ENCODE measurements around the gene TRIM59.

TRIM59 gene

GRCh38 chr3:160473221-160473620, 23.6 kb upstream of the TRIM59 start:
- FAIRE-seq (no peak), DNase-seq (ENCODE audit: insufficient read length, low spot score) (no peak)
- TF ChIP-seq CTCF (IDR thresholded peaks at IDR 0.05; ENCODE audit: insufficient read depth, missing control alignments) = no peak

GRCh38 chr3:160472344-160472743, 22.8 kb upstream of the TRIM59 start:
- FAIRE-seq = no peak
- no peak for DNase-seq (ENCODE audit: insufficient read length, low spot score)
- TF ChIP-seq CTCF (IDR thresholded peaks at IDR 0.05; ENCODE audit: insufficient read depth, missing control alignments) = no peak

GRCh38 chr3:160471892-160472291, 22.3 kb upstream of the TRIM59 start:
- DNase-seq (ENCODE audit: insufficient read length, low spot score) (no peak), FAIRE-seq (no peak)
- no peak for TF ChIP-seq CTCF (IDR thresholded peaks at IDR 0.05; ENCODE audit: insufficient read depth, missing control alignments)

- TF ChIP-seq CTCF (IDR thresholded peaks at IDR 0.05; ENCODE audit: insufficient read depth, missing control alignments) = no peak
- FAIRE-seq (no peak), DNase-seq (ENCODE audit: insufficient read length, low spot score) (no peak)
These were observed 20.6 kb upstream of the TRIM59 start for GRCh38 chr3:160470181-160470580.

GRCh38 chr3:160464971-160465370, 15.4 kb upstream of the TRIM59 start:
- DNase-seq (ENCODE audit: insufficient read length, low spot score) (no peak), FAIRE-seq (no peak)
- no peak for TF ChIP-seq CTCF (IDR thresholded peaks at IDR 0.05; ENCODE audit: insufficient read depth, missing control alignments)

GRCh38 chr3:160464321-160464720, 14.7 kb upstream of the TRIM59 start:
- DNase-seq (ENCODE audit: insufficient read length, low spot score) (no peak), FAIRE-seq (no peak)
- no peak for TF ChIP-seq CTCF (IDR thresholded peaks at IDR 0.05; ENCODE audit: insufficient read depth, missing control alignments)

GRCh38 chr3:160460033-160460432, 10.4 kb upstream of the TRIM59 start:
- no peak for FAIRE-seq
- TF ChIP-seq CTCF (IDR thresholded peaks at IDR 0.05; ENCODE audit: insufficient read depth, missing control alignments) = no peak
- DNase-seq (ENCODE audit: insufficient read length, low spot score) = no peak
